IMR-90 (cell line): Measurements from ENCODE around the gene ZNRF4. TPM values are rescaled to one million over a fixed set of nuclear protein-coding genes. Genes with fewer than 3 reads are reported as not detected.

ENCODE experiments used
- ATAC-seq: fragments of 200-7000 bp; cut with Tn5 transposase; 2 replicates; pipeline ENCODE4 v1.9.1; 2020; ENCODE audit warnings: low read depth, mild to moderate bottlenecking, moderate library complexity
- BruUV-seq: library from RNA; stranded (reverse); fragments of 400-500 nt; replicated peaks from 2 replicates; lab custom pipeline; 2021; lab: Mats Ljungman, UMichigan
- CTCF ChIA-PET: fragments of 300-600 bp; formaldehyde crosslinking; extraction: SDS; loops from one replicate; lab custom pipeline; 2021; ENCODE audit warnings: antibody characterized with exemption; lab: Yijun Ruan, JAX
- POLR2A ChIA-PET: fragments of 300-600 bp; sonication (Branson Sonifier 250); formaldehyde crosslinking; loops from one replicate; lab custom pipeline; 2022; ENCODE audit warnings: antibody characterized with exemption; ENCODE audit not compliant: unreplicated experiment; lab: Charles Lee
- DNase-seq: peaks from one replicate; pipeline ENCODE4 v3.0.0; 2013
- H2AFZ ChIP-seq: replicated peaks from 2 replicates; pipeline ENCODE3; 2013; ENCODE audit warnings: low read length, mild to moderate bottlenecking; ENCODE audit not compliant: poor library complexity
- H2AK5ac ChIP-seq: 2 replicates; pipeline ENCODE4 v1.6.1; 2013; ENCODE audit warnings: low read depth, low read length, inconsistent platforms
- H2AK9ac ChIP-seq: replicated peaks from 2 replicates; pipeline ENCODE3; 2013; ENCODE audit warnings: mild to moderate bottlenecking, low read depth, low read length, moderate library complexity; ENCODE audit not compliant: poor library complexity
- H2BK120ac ChIP-seq: 2 replicates; pipeline ENCODE4 v1.6.1; 2013; ENCODE audit warnings: low read depth, low read length, inconsistent platforms
- H2BK15ac ChIP-seq: 3 replicates; pipeline ENCODE4 v1.6.1; 2013; ENCODE audit warnings: low read depth, low read length, inconsistent platforms
- H2BK20ac ChIP-seq: 2 replicates; pipeline ENCODE4 v1.6.1; 2013; ENCODE audit warnings: low read depth, mild to moderate bottlenecking, inconsistent platforms, low read length, moderate library complexity
- H2BK5ac ChIP-seq: 2 replicates; pipeline ENCODE4 v1.6.1; 2013; ENCODE audit warnings: mild to moderate bottlenecking, low read depth, low read length, inconsistent platforms; ENCODE audit not compliant: poor library complexity, severe bottlenecking
- H3K14ac ChIP-seq: replicated peaks from 2 replicates; pipeline ENCODE4 v1.6.1; 2013; ENCODE audit warnings: low read depth, low read length, inconsistent platforms
- H3K18ac ChIP-seq: 2 replicates; pipeline ENCODE4 v1.6.1; 2013; ENCODE audit warnings: low read depth, low read length, control low read depth
- H3K23ac ChIP-seq: 2 replicates; pipeline ENCODE4 v1.6.1; 2013; ENCODE audit warnings: low read depth, low read length, inconsistent platforms
- H3K27ac ChIP-seq: 2 replicates; pipeline ENCODE4 v1.5.1; 2013; ENCODE audit warnings: mild to moderate bottlenecking, control low read depth, low read length; ENCODE audit not compliant: insufficient read depth
- H3K27me3 ChIP-seq: 2 replicates; pipeline ENCODE4 v1.6.1; 2013; ENCODE audit warnings: low read length; ENCODE audit not compliant: control insufficient read depth, insufficient read depth
- H3K36me3 ChIP-seq: 2 replicates; pipeline ENCODE4 v1.6.1; 2013; ENCODE audit warnings: low read length, mixed read lengths; ENCODE audit not compliant: control insufficient read depth, insufficient read depth
- H3K4ac ChIP-seq: 2 replicates; pipeline ENCODE4 v1.6.1; 2013; ENCODE audit warnings: low read depth, low read length, inconsistent platforms
- H3K4me1 ChIP-seq: 2 replicates; pipeline ENCODE4 v1.6.1; 2013; ENCODE audit warnings: low read length, mixed read lengths; ENCODE audit not compliant: control insufficient read depth, insufficient read depth
- H3K4me2 ChIP-seq: 2 replicates; pipeline ENCODE4 v1.6.1; 2013; ENCODE audit warnings: low read depth, mild to moderate bottlenecking, control low read depth, low read length, moderate library complexity
- H3K4me3 ChIP-seq: 2 replicates; pipeline ENCODE4 v1.5.1; 2013; ENCODE audit warnings: low read depth, mild to moderate bottlenecking, control low read depth, low read length, moderate library complexity; ENCODE audit not compliant: insufficient read depth
- H3K56ac ChIP-seq: 2 replicates; pipeline ENCODE4 v1.6.1; 2013; ENCODE audit warnings: low read length, inconsistent platforms; ENCODE audit not compliant: insufficient read depth; ENCODE audit errors: extremely low read depth
- H3K79me1 ChIP-seq, 2 experiments: 2 replicates each; pipeline ENCODE4 v1.6.1; 2013; ENCODE audit warnings: low read length in 2 of 2, inconsistent platforms in 1 of 2, low read depth in 1 of 2
- H3K9ac ChIP-seq: 2 replicates; pipeline ENCODE4 v1.6.1; 2013; ENCODE audit warnings: low read depth, low read length, control low read depth
- H3K9me1 ChIP-seq: 2 replicates; pipeline ENCODE4 v1.6.1; 2013; ENCODE audit warnings: low read length, inconsistent platforms; ENCODE audit not compliant: insufficient read depth
- H3K9me3 ChIP-seq: 2 replicates; pipeline ENCODE4 v1.6.1; 2013; ENCODE audit warnings: low read length; ENCODE audit not compliant: control insufficient read depth, insufficient read depth
- H4K20me1 ChIP-seq: 2 replicates; pipeline ENCODE4 v1.6.1; 2013; ENCODE audit warnings: low read length, inconsistent platforms; ENCODE audit not compliant: insufficient read depth
- H4K5ac ChIP-seq: 2 replicates; pipeline ENCODE4 v1.6.1; 2013; ENCODE audit warnings: mild to moderate bottlenecking, low read depth, low read length, control low read depth
- H4K8ac ChIP-seq, 2 experiments: 2 replicates each; pipeline ENCODE4 v1.6.1; 2013; ENCODE audit warnings: low read depth in 2 of 2, low read length in 2 of 2, control low read depth in 1 of 2, inconsistent platforms in 1 of 2
- H4K91ac ChIP-seq: 2 replicates; pipeline ENCODE4 v1.6.1; 2013; ENCODE audit warnings: low read depth, low read length, inconsistent platforms; ENCODE audit not compliant: insufficient read depth
- BHLHE40 ChIP-seq: fragments of 150-350 bp; IDR thresholded peaks from 2 replicates; pipeline ENCODE4 v1.6.1; 2016; ENCODE audit warnings: mild to moderate bottlenecking, low read depth, low read length
- CEBPB ChIP-seq: IDR thresholded peaks from 2 replicates; pipeline ENCODE4 v1.6.1; 2012; ENCODE audit warnings: low read depth, low read length, improper control_type of control experiment
- CHD1 ChIP-seq: IDR thresholded peaks from 2 replicates; pipeline ENCODE4 v1.6.1; 2012; ENCODE audit warnings: low read depth, low read length, improper control_type of control experiment
- CTCF ChIP-seq: conservative IDR thresholded peaks from 2 replicates; pipeline ENCODE4 v1.5.1; 2012; ENCODE audit warnings: mild to moderate bottlenecking, low read depth, low read length, improper control_type of control experiment
- ELK1 ChIP-seq: fragments of 150-350 bp; IDR thresholded peaks from 2 replicates; pipeline ENCODE4 v1.6.1; 2016; ENCODE audit warnings: low read depth, mild to moderate bottlenecking, low read length, moderate library complexity, borderline replicate concordance
- FOS ChIP-seq: fragments of 150-350 bp; IDR thresholded peaks from 2 replicates; pipeline ENCODE4 v1.6.1; 2016; ENCODE audit warnings: low read depth, low read length
- MAFK ChIP-seq: IDR thresholded peaks from 2 replicates; pipeline ENCODE4 v1.6.1; 2012; ENCODE audit warnings: low read depth, low read length, improper control_type of control experiment
- MAZ ChIP-seq: IDR thresholded peaks from 2 replicates; pipeline ENCODE4 v1.6.1; 2012; ENCODE audit warnings: low read depth, mild to moderate bottlenecking, low read length, improper control_type of control experiment, moderate library complexity, borderline replicate concordance
- MXI1 ChIP-seq: IDR thresholded peaks from 2 replicates; pipeline ENCODE4 v1.6.1; 2012; ENCODE audit warnings: low read depth, mild to moderate bottlenecking, low read length, moderate library complexity, borderline replicate concordance
- NFE2L2 ChIP-seq: fragments of 150-350 bp; IDR thresholded peaks from 2 replicates; pipeline ENCODE4 v1.6.1; 2016; ENCODE audit warnings: low read depth, mild to moderate bottlenecking, low read length
- POLR2A ChIP-seq: IDR thresholded peaks from 2 replicates; pipeline ENCODE4 v1.6.1; 2012; ENCODE audit warnings: mild to moderate bottlenecking, low read depth, low read length
- RAD21 ChIP-seq: IDR thresholded peaks from 2 replicates; pipeline ENCODE4 v1.6.1; 2012; ENCODE audit warnings: low read length, improper control_type of control experiment
- RCOR1 ChIP-seq: IDR thresholded peaks from 2 replicates; pipeline ENCODE4 v1.6.1; 2012; ENCODE audit warnings: mild to moderate bottlenecking, low read length, improper control_type of control experiment; ENCODE audit not compliant: insufficient replicate concordance
- RFX5 ChIP-seq: IDR thresholded peaks from 2 replicates; pipeline ENCODE4 v1.8.0; 2012; ENCODE audit warnings: low read depth, mild to moderate bottlenecking, low read length, moderate library complexity
- SMC3 ChIP-seq: fragments of 150-350 bp; IDR thresholded peaks from 2 replicates; pipeline ENCODE4 v1.6.1; 2016; ENCODE audit warnings: low read depth, mild to moderate bottlenecking, antibody characterized with exemption, low read length, moderate library complexity
- USF2 ChIP-seq: fragments of 150-350 bp; IDR thresholded peaks from 2 replicates; pipeline ENCODE4 v1.6.1; 2017; ENCODE audit warnings: mild to moderate bottlenecking, antibody characterized with exemption, low read length, low read depth
- WGBS, 2 experiments: methylation state at CpG; one replicate each; pipeline versions ENCODE4 v1.1.5 to v1.1.7; 2013; ENCODE audit warnings: missing lambda C conversion rate in 2 of 2; ENCODE audit not compliant: insufficient read length in 1 of 2; ENCODE audit errors: extremely low coverage in 2 of 2; 5-methylcytosine and 5-hydroxymethylcytosine counted together
- dilution Hi-C: fragments of 300-500 bp; cut with HindIII; formaldehyde crosslinking; loops from one replicate; pipeline ENCODE4 v1.14.3; 2018; ENCODE audit warnings: low sequenced_read_pairs; ENCODE audit not compliant: unreplicated experiment
- in situ Hi-C: fragments of 300-500 bp; cut with MboI; formaldehyde crosslinking; loops from 3 replicates; pipeline ENCODE4 v1.14.3; 2019; ENCODE audit warnings: low sequenced_read_pairs, inconsistent platforms, mixed read lengths
- intact Hi-C: fragments of 100-400 bp; cut with micrococcal nuclease; formaldehyde crosslinking; loops from 2 replicates; pipeline ENCODE4 v1.10.0; 2022
- polyA plus RNA-seq, 3 experiments: library from polyadenylated mRNA; depleted of rRNA; stranded (reverse); fragments of >200 nt; gene quantifications; 2 replicates each; pipeline ENCODE4 v1.2.3, GENCODE V29; 2012; ENCODE audit warnings: low replicate concordance in 1 of 3
- total RNA-seq: library from RNA; depleted of rRNA; stranded (reverse); fragments of >200 nt; gene quantifications from 2 replicates; pipeline ENCODE4 v1.2.3, GENCODE V29; 2012

Gene ZNRF4
- total and polyA plus RNA-seq, 2 of the 4 experiments (the other 2 are of a cell fraction), result not detected

- Histone ChIP-seq H2BK20ac (no peak overlapping the region), H4K20me1 (no peaks in the 10 kb centered on the region; the same call in 1 of the 2 replicates), H3K4me1 (no peaks in the 10 kb centered on the region), H3K27ac (no peak overlapping the region), H4K5ac (no peak overlapping the region), H3K9me1 (no peaks in the 10 kb centered on the region), H2BK120ac (no peak overlapping the region), H2AK9ac (no peak overlapping the region), H2BK15ac (no peak overlapping the region), H3K4me3 (no peak overlapping the region), H3K23ac (no peak overlapping the region), H3K14ac (no peak overlapping the region), H3K9me3 (no peaks in the 10 kb centered on the region), H3K79me1 (no peaks in the 10 kb centered on the region), H3K36me3 (no peaks in the 10 kb centered on the region), H2AFZ (no peak overlapping the region), H3K56ac (no peak overlapping the region), H3K4me2 (no peak overlapping the region), H4K8ac (no peak overlapping the region), H2AK5ac (no peak overlapping the region), H3K18ac (no peak overlapping the region), H3K4ac (no peak overlapping the region), H3K27me3 (peaks cover 31% of the 10 kb centered on the region), H3K9ac (no peak overlapping the region), H2BK5ac (no peak overlapping the region), H4K91ac (no peak overlapping the region)
- CTCF ChIA-PET, result no interaction called here
- intact Hi-C loops, result no loop called here
- TF ChIP-seq RCOR1 (no peak), CHD1 (no peak), MXI1 (no peak), MAFK (no peak), RAD21 (no peak), MAZ (no peak), CTCF (no peak), FOS (no peak), POLR2A (no peak), RFX5 (no peak), ELK1 (no peak), CEBPB (no peak), USF2 (no peak), BHLHE40 (no peak), NFE2L2 (no peak), SMC3 (no peak)
- WGBS, 2 experiments, result 13% methylated on average over 6 of the region's 12 CpGs; no CpG with 5 or more reads in 1 of the 2 experiments
- ATAC-seq, result no peak
- dilution Hi-C loops, result no loop called here
- DNase-seq, result no peak
- no TSS peak for BruUV-seq
- POLR2A ChIA-PET, result no interaction called here
- in situ Hi-C loops, result no loop called here
Measured at GRCh38 chr19:5470264-5470671, 15.1 kb downstream of the ZNRF4 start.
